B cell (primary cell): Measurements from ENCODE around the gene CLCNKB. TPM values are rescaled to one million over a fixed set of nuclear protein-coding genes. Genes with fewer than 3 reads are reported as not detected.

Source experiments
- ATAC-seq: fragments of 200-7000 bp; cut with Tn5 transposase; one replicate; pipeline ENCODE4 v1.10.0; 2021; ENCODE audit warnings: low read depth, mild to moderate bottlenecking, moderate number of reproducible peaks, moderate library complexity
- CTCF ChIA-PET: fragments of 350-600 bp; sonication (Branson Sonifier 250); formaldehyde crosslinking; loops from one replicate; lab custom pipeline; 2021; ENCODE audit warnings: antibody characterized with exemption, inconsistent platforms; lab: Charles Lee
- POLR2A ChIA-PET: fragments of 350-600 bp; sonication (Branson Sonifier 250); formaldehyde crosslinking; loops from one replicate; lab custom pipeline; 2021; ENCODE audit warnings: antibody characterized with exemption; lab: Charles Lee
- DNase-seq: peaks from one replicate; pipeline ENCODE4 v3.0.0; 2013
- H2AFZ ChIP-seq: 2 replicates; pipeline ENCODE4 v1.6.1; 2012; ENCODE audit warnings: mild to moderate bottlenecking, low read depth, low read length; ENCODE audit not compliant: insufficient read depth, poor library complexity, severe bottlenecking
- H3K27ac ChIP-seq, 2 donors: 1 replicate in 1 of 2; 2 replicates in 1 of 2; pipeline ENCODE4 v1.5.1; 2012 to 2013; ENCODE audit warnings: low read length in 2 of 2, mild to moderate bottlenecking in 2 of 2, moderate library complexity in 1 of 2
- H3K27me3 ChIP-seq, 4 experiments: fragments of 200-600 bp in 1 of 4; sonication (generic) in 1 of 4; replicated peaks in 1 of 4; 1 replicate in 2 of 4; 2 replicates in 2 of 4; pipeline versions ENCODE4 v1.6.1 to v1.7.0; 2013 to 2016; ENCODE audit warnings: low read length in 3 of 4, mild to moderate bottlenecking in 2 of 4, mixed read lengths in 1 of 4, moderate library complexity in 1 of 4; ENCODE audit not compliant: insufficient read depth in 4 of 4, control insufficient read depth in 3 of 4; ENCODE audit errors: control extremely low read depth in 1 of 4
- H3K36me3 ChIP-seq, 2 experiments: replicated peaks in 1 of 2; 1 replicate in 1 of 2; 2 replicates in 1 of 2; pipeline versions ENCODE4 v1.6.1 to v1.7.1; 2013; ENCODE audit warnings: low read length in 1 of 2; ENCODE audit not compliant: insufficient read depth in 2 of 2, control insufficient read depth in 1 of 2; ENCODE audit errors: control extremely low read depth in 1 of 2, extremely low read depth in 1 of 2
- H3K4me1 ChIP-seq, 2 donors: fragments of 200-600 bp in 1 of 2; sonication (generic) in 1 of 2; 1 replicate in 1 of 2; 2 replicates in 1 of 2; pipeline versions ENCODE4 v1.5.1 to v1.6.1; 2013 to 2017; ENCODE audit warnings: low read length in 2 of 2; ENCODE audit not compliant: control insufficient read depth in 2 of 2, insufficient read depth in 2 of 2
- H3K4me2 ChIP-seq: replicated peaks from 2 replicates; pipeline ENCODE3; 2012; ENCODE audit warnings: mild to moderate bottlenecking, low read depth, low read length; ENCODE audit not compliant: poor library complexity, severe bottlenecking
- H3K4me3 ChIP-seq, 5 experiments: fragments of 200-600 bp in 1 of 5; sonication (generic) in 1 of 5; 1 replicate in 3 of 5; 2 replicates in 2 of 5; pipeline versions ENCODE4 v1.5.1 to v1.7.0; 2011 to 2016; ENCODE audit warnings: low read length in 4 of 5, mild to moderate bottlenecking in 4 of 5, low read depth in 2 of 5, control low read depth in 1 of 5, moderate library complexity in 1 of 5; ENCODE audit not compliant: insufficient read depth in 1 of 5; ENCODE audit errors: control extremely low read depth in 1 of 5, extremely low read depth in 1 of 5
- H3K79me2 ChIP-seq: fragments of 200-600 bp; sonication (generic); one replicate; pipeline ENCODE4 v1.6.0; 2016; ENCODE audit warnings: low read length; ENCODE audit not compliant: control insufficient read depth, insufficient read depth
- H3K9ac ChIP-seq: fragments of 200-600 bp; sonication (generic); 2 replicates; pipeline ENCODE4 v1.6.1; 2017; ENCODE audit warnings: mild to moderate bottlenecking, low read length, moderate library complexity
- H3K9me3 ChIP-seq, 3 donors: one replicate each; pipeline versions ENCODE4 v1.6.1 to v1.7.1; 2013; ENCODE audit warnings: low read length in 2 of 3; ENCODE audit not compliant: control insufficient read depth in 2 of 3, insufficient read depth in 1 of 3; ENCODE audit errors: control extremely low read depth in 1 of 3
- H4K20me1 ChIP-seq: 2 replicates; pipeline ENCODE4 v1.6.0; 2012; ENCODE audit warnings: mild to moderate bottlenecking, low read length; ENCODE audit not compliant: insufficient read depth, control insufficient read depth, poor library complexity, severe bottlenecking
- H3K27ac Mint-ChIP-seq: one replicate; pipeline ENCODE4 v1.8.0; 2021; ENCODE audit warnings: mixed read lengths
- H3K27me3 Mint-ChIP-seq: one replicate; pipeline ENCODE4 v1.8.0; 2021; ENCODE audit warnings: mixed read lengths
- H3K4me1 Mint-ChIP-seq: one replicate; pipeline ENCODE4 v1.8.0; 2021; ENCODE audit warnings: mixed read lengths
- H3K4me3 Mint-ChIP-seq: one replicate; pipeline ENCODE4 v1.8.0; 2021; ENCODE audit warnings: mixed read lengths
- H3K9me3 Mint-ChIP-seq: one replicate; pipeline ENCODE4 v1.8.0; 2022; ENCODE audit warnings: mixed read lengths; ENCODE audit not compliant: insufficient read depth
- EZH2 ChIP-seq: IDR thresholded peaks from 2 replicates; pipeline ENCODE4 v1.6.1; 2012; ENCODE audit warnings: borderline replicate concordance, low read depth, mild to moderate bottlenecking, moderate library complexity, low read length; ENCODE audit not compliant: insufficient read depth, poor library complexity, severe bottlenecking
- WGBS: methylation state at CpG from one replicate; pipeline ENCODE4 v1.1.5; 2013; ENCODE audit warnings: missing lambda C conversion rate; ENCODE audit not compliant: insufficient coverage; 5-methylcytosine and 5-hydroxymethylcytosine counted together
- intact Hi-C: fragments of 100-400 bp; cut with micrococcal nuclease; formaldehyde crosslinking; loops from one replicate; pipeline ENCODE4 v1.10.0; 2022
- polyA plus RNA-seq: library from polyadenylated mRNA; depleted of rRNA; stranded (reverse); fragments of >200 nt; gene quantifications from 2 replicates; pipeline ENCODE4 v1.2.3, GENCODE V29; 2012
- total RNA-seq, 2 donors: library from RNA; stranded (reverse); fragments of 120-200 nt in 1 of 2; gene quantifications; 1 replicate in 1 of 2; 2 replicates in 1 of 2; pipeline versions ENCODE4 v1.2.3 to v1.2.4, GENCODE V29; 2013 to 2022
- TF ChIP-seq, protein P1 (sequence below): fragments of 200-600 bp; IDR thresholded peaks from one replicate; pipeline ENCODE4 v1.8.0; 2022; ENCODE audit warnings: antibody characterized with exemption, mild to moderate bottlenecking

The CLCNKB gene
- total and polyA plus RNA-seq, 2 donors (not counting 1 experiment from before 2014, with no cell fraction given), result not detected

- no peaks in the 10 kb centered on the region for H3K36me3 ChIP-seq
- H3K27ac ChIP-seq, result no peak overlapping the region
- ATAC-seq (no peak), DNase-seq (no peak)
- Mint-ChIP-seq H3K27me3 (peaks cover 16% of the 10 kb centered on the region), H3K9me3 (no peaks in the 10 kb centered on the region), H3K27ac (no peak overlapping the region), H3K4me3 (no peak overlapping the region), H3K4me1 (peaks cover 18% of the 10 kb centered on the region)
- ChIA-PET CTCF (interaction anchor here (0.9 to 10.8 kb wide), 3 partner anchors 68 to 289 kb away, joined by 3 to 237 read pairs (median 4); no protein-coding TSS in a partner anchor), POLR2A (interaction anchor here (0.7 kb wide), 1 partner anchor 111 kb away, joined by 5 read pairs; no protein-coding TSS in a partner anchor)
- peaks cover 10 to 19% of the 10 kb centered on the region in 2 donors for H3K4me1 ChIP-seq
- no peak overlapping the region for H3K4me3 ChIP-seq
- H3K9me3 ChIP-seq, result no peaks in the 10 kb centered on the region
- no peak overlapping the region for H3K9ac ChIP-seq
- 83% methylated on average over 8 of the region's 11 CpGs for WGBS
- intact Hi-C loops, result loop anchor here (5.0 kb wide), 1 partner anchor 537 kb away; the partner anchor contains the start of gene NBPF1
- no peaks in the 10 kb centered on the region for H4K20me1 ChIP-seq
- H3K79me2 ChIP-seq, result no peaks in the 10 kb centered on the region
- no peak overlapping the region for H2AFZ ChIP-seq
- peaks cover 0 to 37% (median 13%) of the 10 kb centered on the region in 4 experiments for H3K27me3 ChIP-seq
- no peak overlapping the region for H3K4me2 ChIP-seq
- TF ChIP-seq, protein P1, sequence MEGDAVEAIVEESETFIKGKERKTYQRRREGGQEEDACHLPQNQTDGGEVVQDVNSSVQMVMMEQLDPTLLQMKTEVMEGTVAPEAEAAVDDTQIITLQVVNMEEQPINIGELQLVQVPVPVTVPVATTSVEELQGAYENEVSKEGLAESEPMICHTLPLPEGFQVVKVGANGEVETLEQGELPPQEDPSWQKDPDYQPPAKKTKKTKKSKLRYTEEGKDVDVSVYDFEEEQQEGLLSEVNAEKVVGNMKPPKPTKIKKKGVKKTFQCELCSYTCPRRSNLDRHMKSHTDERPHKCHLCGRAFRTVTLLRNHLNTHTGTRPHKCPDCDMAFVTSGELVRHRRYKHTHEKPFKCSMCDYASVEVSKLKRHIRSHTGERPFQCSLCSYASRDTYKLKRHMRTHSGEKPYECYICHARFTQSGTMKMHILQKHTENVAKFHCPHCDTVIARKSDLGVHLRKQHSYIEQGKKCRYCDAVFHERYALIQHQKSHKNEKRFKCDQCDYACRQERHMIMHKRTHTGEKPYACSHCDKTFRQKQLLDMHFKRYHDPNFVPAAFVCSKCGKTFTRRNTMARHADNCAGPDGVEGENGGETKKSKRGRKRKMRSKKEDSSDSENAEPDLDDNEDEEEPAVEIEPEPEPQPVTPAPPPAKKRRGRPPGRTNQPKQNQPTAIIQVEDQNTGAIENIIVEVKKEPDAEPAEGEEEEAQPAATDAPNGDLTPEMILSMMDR, result no peak
- TF ChIP-seq EZH2, result no peak
Observed at GRCh38 chr1:16075337-16076030, 31.9 kb downstream of the CLCNKB start.
